ENCODE data around the gene MEIOSIN. TPM values are rescaled to one million over a fixed set of nuclear protein-coding genes. Genes with fewer than 3 reads are reported as not detected.

The MEIOSIN gene
- total and polyA plus RNA-seq, 4 donors, result not detected

GRCh38 chr19:45758921-45759320 lies 25.7 kb downstream of the MEIOSIN start:
- no peak for ATAC-seq (ENCODE audit: insufficient read depth, low FRiP score)
- WGBS, 2 donors, result 88 to 94% methylated on average over 9 of the region's 9 CpGs
- no peak for DNase-seq
- no peak overlapping the region for H3K27ac ChIP-seq (ENCODE audit: low read depth in 1 of 2, low read length in 1 of 2)
- H3K9me3 ChIP-seq (ENCODE audit: control insufficient read depth in 4 of 4, insufficient read depth in 3 of 4, low read length in 3 of 4), result no peaks in the 10 kb centered on the region
- no peaks in the 10 kb centered on the region for H3K36me3 ChIP-seq (ENCODE audit: control insufficient read depth in 4 of 4, insufficient read depth in 4 of 4, low read length in 4 of 4)
- TF ChIP-seq CTCF (IDR thresholded peaks at IDR 0.05; ENCODE audit: control extremely low read depth, extremely low read depth), result no peak
- peaks cover 0 to 6% (median 0%) of the 10 kb centered on the region in 5 donors for H3K4me1 ChIP-seq (ENCODE audit: control insufficient read depth in 5 of 5, insufficient read depth in 5 of 5, low read length in 5 of 5)
- H3K27me3 ChIP-seq (ENCODE audit: control insufficient read depth in 3 of 3, insufficient read depth in 3 of 3, low read length in 2 of 3), result no peaks in the 10 kb centered on the region
- no peak overlapping the region for H3K9ac ChIP-seq (ENCODE audit: insufficient read depth in 1 of 2, low read length in 2 of 2)
- H3K4me3 ChIP-seq, result no peak overlapping the region

GRCh38 chr19:45761714-45762113 lies 28.5 kb downstream of the MEIOSIN start:
- Histone ChIP-seq H3K27ac (ENCODE audit: low read depth in 1 of 2, low read length in 1 of 2) (no peak overlapping the region), H3K9ac (ENCODE audit: insufficient read depth in 1 of 2, low read length in 2 of 2) (no peak overlapping the region), H3K27me3 (ENCODE audit: control insufficient read depth in 3 of 3, insufficient read depth in 3 of 3, low read length in 2 of 3) (no peaks in the 10 kb centered on the region), H3K4me1 (ENCODE audit: control insufficient read depth in 5 of 5, insufficient read depth in 5 of 5, low read length in 5 of 5) (peaks cover 2 to 34% (median 7%) of the 10 kb centered on the region in 5 donors), H3K36me3 (ENCODE audit: control insufficient read depth in 4 of 4, insufficient read depth in 4 of 4, low read length in 4 of 4) (peaks cover 0 to 3% (median 0%) of the 10 kb centered on the region in 4 donors), H3K9me3 (ENCODE audit: control insufficient read depth in 4 of 4, insufficient read depth in 3 of 4, low read length in 3 of 4) (no peaks in the 10 kb centered on the region), H3K4me3 (no peak overlapping the region)
- TF ChIP-seq CTCF (IDR thresholded peaks at IDR 0.05; ENCODE audit: control extremely low read depth, extremely low read depth), result no peak
- 82 to 84% methylated on average over 17 of the region's 17 CpGs for WGBS, 2 donors
- DNase-seq (peak in 1 of 3 donors; percentile 14), ATAC-seq (ENCODE audit: insufficient read depth, low FRiP score) (no peak)

- WGBS, 2 donors, result 90 to 93% methylated on average over 15 of the region's 15 CpGs
- H3K4me1 ChIP-seq (ENCODE audit: control insufficient read depth in 5 of 5, insufficient read depth in 5 of 5, low read length in 5 of 5), result peaks cover 2 to 39% (median 11%) of the 10 kb centered on the region in 5 donors
- no peak for DNase-seq
- no peak for ATAC-seq (ENCODE audit: insufficient read depth, low FRiP score)
- no peak overlapping the region for H3K27ac ChIP-seq (ENCODE audit: low read depth in 1 of 2, low read length in 1 of 2)
- TF ChIP-seq CTCF (IDR thresholded peaks at IDR 0.05; ENCODE audit: control extremely low read depth, extremely low read depth), result no peak
- H3K27me3 ChIP-seq (ENCODE audit: control insufficient read depth in 3 of 3, insufficient read depth in 3 of 3, low read length in 2 of 3), result no peaks in the 10 kb centered on the region
- H3K9ac ChIP-seq (ENCODE audit: insufficient read depth in 1 of 2, low read length in 2 of 2), result no peak overlapping the region
- H3K36me3 ChIP-seq (ENCODE audit: control insufficient read depth in 4 of 4, insufficient read depth in 4 of 4, low read length in 4 of 4), result peaks cover 0 to 3% (median 1%) of the 10 kb centered on the region in 4 donors
- H3K4me3 ChIP-seq, result no peak overlapping the region
- H3K9me3 ChIP-seq (ENCODE audit: control insufficient read depth in 4 of 4, insufficient read depth in 3 of 4, low read length in 3 of 4), result no peaks in the 10 kb centered on the region
Measured at GRCh38 chr19:45762870-45763631, 29.8 kb downstream of the MEIOSIN start.
